ENCODE results near the gene ARRB1.

DNA sequence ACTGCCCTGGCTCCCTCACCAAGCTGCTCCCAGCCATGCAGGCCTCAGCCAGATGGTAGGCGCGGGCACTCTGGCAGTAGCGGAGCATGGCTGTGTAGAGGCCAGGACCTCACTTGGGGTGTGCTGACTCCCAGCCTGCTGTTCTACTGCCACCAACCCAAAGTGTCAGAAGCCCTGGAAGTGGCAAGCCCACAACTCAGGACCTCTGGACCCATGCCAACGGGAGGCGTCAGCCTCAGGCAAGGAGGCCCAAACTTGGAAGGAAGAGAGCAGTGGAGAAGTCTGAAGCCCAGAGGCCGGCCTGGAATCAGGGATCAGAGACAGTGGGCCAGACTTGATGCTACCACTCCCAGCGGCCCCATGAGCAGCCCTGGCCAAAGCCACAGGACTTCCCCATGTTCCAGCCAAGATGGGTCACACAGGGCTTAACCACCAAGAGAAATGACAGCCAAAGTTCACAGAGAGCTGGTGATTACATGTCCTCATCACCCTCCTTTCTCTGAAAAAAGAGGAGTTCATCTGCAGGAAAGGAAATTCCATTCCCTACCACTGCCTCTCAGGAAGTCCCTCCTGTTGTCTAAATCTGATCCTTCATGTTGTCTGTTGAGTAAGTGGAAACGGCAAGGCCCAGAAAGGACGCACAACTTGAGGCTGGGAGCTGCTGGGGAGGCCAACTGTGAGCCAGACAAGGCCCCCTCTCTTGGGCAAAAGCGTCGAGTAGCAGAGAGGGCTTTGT is 4.4 kb downstream of the ARRB1 start:
- TF ChIP-seq CTCF (IDR thresholded peaks at IDR 0.05) (no peak), POLR2A (IDR thresholded peaks at IDR 0.05) (no peak)
